IMR-90 (cell line): Measurements from ENCODE around the gene GRAMD4. TPM values are rescaled to one million over a fixed set of nuclear protein-coding genes. Genes with fewer than 3 reads are reported as not detected.

ENCODE experiments used
- ATAC-seq: fragments of 200-7000 bp; cut with Tn5 transposase; 2 replicates; pipeline ENCODE4 v1.9.1; 2020; ENCODE audit warnings: low read depth, mild to moderate bottlenecking, moderate library complexity
- BruUV-seq: library from RNA; stranded (reverse); fragments of 400-500 nt; replicated peaks from 2 replicates; lab custom pipeline; 2021; lab: Mats Ljungman, UMichigan
- CTCF ChIA-PET: fragments of 300-600 bp; formaldehyde crosslinking; extraction: SDS; loops from one replicate; lab custom pipeline; 2021; ENCODE audit warnings: antibody characterized with exemption; lab: Yijun Ruan, JAX
- POLR2A ChIA-PET: fragments of 300-600 bp; sonication (Branson Sonifier 250); formaldehyde crosslinking; loops from one replicate; lab custom pipeline; 2022; ENCODE audit warnings: antibody characterized with exemption; ENCODE audit not compliant: unreplicated experiment; lab: Charles Lee
- DNase-seq: peaks from one replicate; pipeline ENCODE4 v3.0.0; 2013
- H2AFZ ChIP-seq: replicated peaks from 2 replicates; pipeline ENCODE3; 2013; ENCODE audit warnings: low read length, mild to moderate bottlenecking; ENCODE audit not compliant: poor library complexity
- H2AK5ac ChIP-seq: 2 replicates; pipeline ENCODE4 v1.6.1; 2013; ENCODE audit warnings: low read depth, low read length, inconsistent platforms
- H2AK9ac ChIP-seq: replicated peaks from 2 replicates; pipeline ENCODE3; 2013; ENCODE audit warnings: mild to moderate bottlenecking, low read depth, low read length, moderate library complexity; ENCODE audit not compliant: poor library complexity
- H2BK120ac ChIP-seq: 2 replicates; pipeline ENCODE4 v1.6.1; 2013; ENCODE audit warnings: low read depth, low read length, inconsistent platforms
- H2BK15ac ChIP-seq: 3 replicates; pipeline ENCODE4 v1.6.1; 2013; ENCODE audit warnings: low read depth, low read length, inconsistent platforms
- H2BK20ac ChIP-seq: 2 replicates; pipeline ENCODE4 v1.6.1; 2013; ENCODE audit warnings: low read depth, mild to moderate bottlenecking, inconsistent platforms, low read length, moderate library complexity
- H2BK5ac ChIP-seq: 2 replicates; pipeline ENCODE4 v1.6.1; 2013; ENCODE audit warnings: mild to moderate bottlenecking, low read depth, low read length, inconsistent platforms; ENCODE audit not compliant: poor library complexity, severe bottlenecking
- H3K14ac ChIP-seq: replicated peaks from 2 replicates; pipeline ENCODE4 v1.6.1; 2013; ENCODE audit warnings: low read depth, low read length, inconsistent platforms
- H3K18ac ChIP-seq: 2 replicates; pipeline ENCODE4 v1.6.1; 2013; ENCODE audit warnings: low read depth, low read length, control low read depth
- H3K23ac ChIP-seq: 2 replicates; pipeline ENCODE4 v1.6.1; 2013; ENCODE audit warnings: low read depth, low read length, inconsistent platforms
- H3K27ac ChIP-seq: 2 replicates; pipeline ENCODE4 v1.5.1; 2013; ENCODE audit warnings: mild to moderate bottlenecking, control low read depth, low read length; ENCODE audit not compliant: insufficient read depth
- H3K27me3 ChIP-seq: 2 replicates; pipeline ENCODE4 v1.6.1; 2013; ENCODE audit warnings: low read length; ENCODE audit not compliant: control insufficient read depth, insufficient read depth
- H3K36me3 ChIP-seq: 2 replicates; pipeline ENCODE4 v1.6.1; 2013; ENCODE audit warnings: low read length, mixed read lengths; ENCODE audit not compliant: control insufficient read depth, insufficient read depth
- H3K4ac ChIP-seq: 2 replicates; pipeline ENCODE4 v1.6.1; 2013; ENCODE audit warnings: low read depth, low read length, inconsistent platforms
- H3K4me1 ChIP-seq: 2 replicates; pipeline ENCODE4 v1.6.1; 2013; ENCODE audit warnings: low read length, mixed read lengths; ENCODE audit not compliant: control insufficient read depth, insufficient read depth
- H3K4me2 ChIP-seq: 2 replicates; pipeline ENCODE4 v1.6.1; 2013; ENCODE audit warnings: low read depth, mild to moderate bottlenecking, control low read depth, low read length, moderate library complexity
- H3K4me3 ChIP-seq: 2 replicates; pipeline ENCODE4 v1.5.1; 2013; ENCODE audit warnings: low read depth, mild to moderate bottlenecking, control low read depth, low read length, moderate library complexity; ENCODE audit not compliant: insufficient read depth
- H3K56ac ChIP-seq: 2 replicates; pipeline ENCODE4 v1.6.1; 2013; ENCODE audit warnings: low read length, inconsistent platforms; ENCODE audit not compliant: insufficient read depth; ENCODE audit errors: extremely low read depth
- H3K79me1 ChIP-seq, 2 experiments: 2 replicates each; pipeline ENCODE4 v1.6.1; 2013; ENCODE audit warnings: low read length in 2 of 2, inconsistent platforms in 1 of 2, low read depth in 1 of 2
- H3K9ac ChIP-seq: 2 replicates; pipeline ENCODE4 v1.6.1; 2013; ENCODE audit warnings: low read depth, low read length, control low read depth
- H3K9me1 ChIP-seq: 2 replicates; pipeline ENCODE4 v1.6.1; 2013; ENCODE audit warnings: low read length, inconsistent platforms; ENCODE audit not compliant: insufficient read depth
- H3K9me3 ChIP-seq: 2 replicates; pipeline ENCODE4 v1.6.1; 2013; ENCODE audit warnings: low read length; ENCODE audit not compliant: control insufficient read depth, insufficient read depth
- H4K20me1 ChIP-seq: 2 replicates; pipeline ENCODE4 v1.6.1; 2013; ENCODE audit warnings: low read length, inconsistent platforms; ENCODE audit not compliant: insufficient read depth
- H4K5ac ChIP-seq: 2 replicates; pipeline ENCODE4 v1.6.1; 2013; ENCODE audit warnings: mild to moderate bottlenecking, low read depth, low read length, control low read depth
- H4K8ac ChIP-seq, 2 experiments: 2 replicates each; pipeline ENCODE4 v1.6.1; 2013; ENCODE audit warnings: low read depth in 2 of 2, low read length in 2 of 2, control low read depth in 1 of 2, inconsistent platforms in 1 of 2
- H4K91ac ChIP-seq: 2 replicates; pipeline ENCODE4 v1.6.1; 2013; ENCODE audit warnings: low read depth, low read length, inconsistent platforms; ENCODE audit not compliant: insufficient read depth
- POLR2A ChIP-seq: IDR thresholded peaks from 2 replicates; pipeline ENCODE4 v1.6.1; 2012; ENCODE audit warnings: mild to moderate bottlenecking, low read depth, low read length
- WGBS, 2 experiments: methylation state at CpG; one replicate each; pipeline versions ENCODE4 v1.1.5 to v1.1.7; 2013; ENCODE audit warnings: missing lambda C conversion rate in 2 of 2; ENCODE audit not compliant: insufficient read length in 1 of 2; ENCODE audit errors: extremely low coverage in 2 of 2; 5-methylcytosine and 5-hydroxymethylcytosine counted together
- dilution Hi-C: fragments of 300-500 bp; cut with HindIII; formaldehyde crosslinking; loops from one replicate; pipeline ENCODE4 v1.14.3; 2018; ENCODE audit warnings: low sequenced_read_pairs; ENCODE audit not compliant: unreplicated experiment
- in situ Hi-C: fragments of 300-500 bp; cut with MboI; formaldehyde crosslinking; loops from 3 replicates; pipeline ENCODE4 v1.14.3; 2019; ENCODE audit warnings: low sequenced_read_pairs, inconsistent platforms, mixed read lengths
- intact Hi-C: fragments of 100-400 bp; cut with micrococcal nuclease; formaldehyde crosslinking; loops from 2 replicates; pipeline ENCODE4 v1.10.0; 2022
- polyA plus RNA-seq, 3 experiments: library from polyadenylated mRNA; depleted of rRNA; stranded (reverse); fragments of >200 nt; gene quantifications; 2 replicates each; pipeline ENCODE4 v1.2.3, GENCODE V29; 2012; ENCODE audit warnings: low replicate concordance in 1 of 3
- total RNA-seq: library from RNA; depleted of rRNA; stranded (reverse); fragments of >200 nt; gene quantifications from 2 replicates; pipeline ENCODE4 v1.2.3, GENCODE V29; 2012
- TF ChIP-seq, protein P1 (sequence below): fragments of 150-350 bp; IDR thresholded peaks from 2 replicates; pipeline ENCODE4 v1.6.1; 2017; ENCODE audit warnings: mild to moderate bottlenecking, antibody characterized with exemption, low read length, low read depth

Gene GRAMD4
- total and polyA plus RNA-seq, 2 of the 4 experiments (the other 2 are of a cell fraction) = 2.7 to 5.8 TPM

DNA sequence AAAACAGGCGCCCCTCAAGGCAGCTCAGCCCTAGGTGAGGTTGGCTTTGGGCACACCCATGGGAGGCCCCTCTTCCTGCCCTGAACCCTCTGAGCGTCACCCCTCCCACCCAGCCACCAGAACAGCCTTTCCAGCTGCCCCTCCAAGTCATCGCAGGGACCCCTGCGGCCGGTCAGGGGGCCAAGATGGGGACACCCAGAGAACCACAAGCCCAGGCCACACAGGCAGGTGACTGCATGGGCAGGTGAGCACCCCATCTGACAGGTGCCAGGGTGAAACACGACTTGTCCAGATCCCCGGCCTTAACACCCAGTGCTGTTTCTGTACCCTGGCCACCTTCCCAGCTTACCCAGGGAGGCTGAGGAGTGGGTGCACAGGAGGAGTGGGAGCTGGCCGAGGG is 24.6 kb upstream of the GRAMD4 start:
- Histone ChIP-seq H4K8ac (no peak overlapping the region), H3K27ac (no peak overlapping the region), H3K23ac (no peak overlapping the region), H2BK20ac (no peak overlapping the region), H4K20me1 (peaks cover 13% of the 10 kb centered on the region), H4K91ac (no peak overlapping the region), H3K9ac (no peak overlapping the region), H3K9me1 (no peaks in the 10 kb centered on the region), H3K56ac (no peak overlapping the region), H2BK5ac (no peak overlapping the region), H2BK15ac (no peak overlapping the region), H2AFZ (no peak overlapping the region), H3K4me2 (no peak overlapping the region), H3K4me3 (no peak overlapping the region), H3K27me3 (no peaks in the 10 kb centered on the region), H3K18ac (no peak overlapping the region), H2BK120ac (no peak overlapping the region), H3K9me3 (no peaks in the 10 kb centered on the region), H3K14ac (no peak overlapping the region), H3K4ac (no peak overlapping the region), H3K36me3 (no peaks in the 10 kb centered on the region; the same call in 1 of the 2 replicates), H4K5ac (no peak overlapping the region), H2AK5ac (no peak overlapping the region), H3K79me1 (no peaks in the 10 kb centered on the region; a peak in 1 of 4 replicates), H2AK9ac (no peak overlapping the region), H3K4me1 (peaks cover 8% of the 10 kb centered on the region)
- ChIA-PET CTCF (no interaction called here), POLR2A (no interaction called here)
- intact Hi-C loops = no loop called here
- TF ChIP-seq, protein P1, sequence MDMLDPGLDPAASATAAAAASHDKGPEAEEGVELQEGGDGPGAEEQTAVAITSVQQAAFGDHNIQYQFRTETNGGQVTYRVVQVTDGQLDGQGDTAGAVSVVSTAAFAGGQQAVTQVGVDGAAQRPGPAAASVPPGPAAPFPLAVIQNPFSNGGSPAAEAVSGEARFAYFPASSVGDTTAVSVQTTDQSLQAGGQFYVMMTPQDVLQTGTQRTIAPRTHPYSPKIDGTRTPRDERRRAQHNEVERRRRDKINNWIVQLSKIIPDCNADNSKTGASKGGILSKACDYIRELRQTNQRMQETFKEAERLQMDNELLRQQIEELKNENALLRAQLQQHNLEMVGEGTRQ = no peak
- TF ChIP-seq POLR2A = no peak
- dilution Hi-C loops = no loop called here
- BruUV-seq = no TSS peak
- in situ Hi-C loops = no loop called here
- ATAC-seq (no peak), DNase-seq (no peak)
- 71% methylated on average over 1 of the region's 8 CpGs; no CpG with 5 or more reads in 1 of the 2 experiments for WGBS, 2 experiments
